NCI-H1092 treated with DMSO at 0.1 percent for 48 hours (cell line): ENCODE measurements around the gene ASMTL.
"Not testable (repeated sequence)": the region's sequence is repeated elsewhere in the genome, so short reads cannot be mapped to it uniquely, and the experiment has no call there.

Experiments used
- DNase-seq: peaks from one replicate; lab custom pipeline; 2025; lab: John Stamatoyannopoulos, UW

ASMTL gene

GRCh38 chrX:1388651-1389050 lies 64.1 kb downstream of the ASMTL start:
- DNase-seq = no peak

- no peak for DNase-seq
Measured at GRCh38 chrX:1387141-1387776, 65.5 kb downstream of the ASMTL start.

- no peak for DNase-seq
Measured at GRCh38 chrX:1386338-1387127, 66.2 kb downstream of the ASMTL start.

- no peak for DNase-seq
Measured at GRCh38 chrX:1385253-1386223, 67.2 kb downstream of the ASMTL start.

- no peak for DNase-seq
Measured at GRCh38 chrX:1384658-1385252, 68.0 kb downstream of the ASMTL start.

GRCh38 chrX:1380672-1381233 lies 72.0 kb downstream of the ASMTL start:
- DNase-seq = no peak

- no peak for DNase-seq
Measured at GRCh38 chrX:1378306-1378759, 74.4 kb downstream of the ASMTL start.

- DNase-seq = no peak
Measured at GRCh38 chrX:1368385-1368698, 84.4 kb downstream of the ASMTL start.

- not testable (repeated sequence) for DNase-seq
Measured at GRCh38 chrX:1366363-1366762, 86.3 kb downstream of the ASMTL start.

- DNase-seq = no peak
Measured at GRCh38 chrX:1361910-1362309, 90.8 kb downstream of the ASMTL start.

GRCh38 chrX:1361275-1361674 lies 91.4 kb downstream of the ASMTL start:
- DNase-seq = no peak

GRCh38 chrX:1360171-1360570 lies 92.5 kb downstream of the ASMTL start:
- DNase-seq = no peak

- no peak for DNase-seq
Measured at GRCh38 chrX:1359477-1359873, 93.2 kb downstream of the ASMTL start.

GRCh38 chrX:1358793-1359476 lies 93.8 kb downstream of the ASMTL start:
- DNase-seq = no peak

GRCh38 chrX:1357993-1358392 lies 94.7 kb downstream of the ASMTL start:
- no peak for DNase-seq

GRCh38 chrX:1355131-1356046 lies 97.3 kb downstream of the ASMTL start:
- DNase-seq = no peak

- DNase-seq = no peak
Measured at GRCh38 chrX:1354036-1355019, 98.4 kb downstream of the ASMTL start.
